B cell (primary cell): ENCODE data around the gene LOC101059915.
"Not testable (repeated sequence)": the region's sequence is repeated elsewhere in the genome, so short reads cannot be mapped to it uniquely, and the experiment has no call there.

Experiments
- ATAC-seq: fragments of 200-7000 bp; cut with Tn5 transposase; one replicate; pipeline ENCODE4 v1.10.0; 2021; ENCODE audit warnings: low read depth, mild to moderate bottlenecking, moderate number of reproducible peaks, moderate library complexity
- CTCF ChIA-PET: fragments of 350-600 bp; sonication (Branson Sonifier 250); formaldehyde crosslinking; loops from one replicate; lab custom pipeline; 2021; ENCODE audit warnings: antibody characterized with exemption, inconsistent platforms; lab: Charles Lee
- POLR2A ChIA-PET: fragments of 350-600 bp; sonication (Branson Sonifier 250); formaldehyde crosslinking; loops from one replicate; lab custom pipeline; 2021; ENCODE audit warnings: antibody characterized with exemption; lab: Charles Lee
- DNase-seq: peaks from one replicate; pipeline ENCODE4 v3.0.0; 2013
- H2AFZ ChIP-seq: 2 replicates; pipeline ENCODE4 v1.6.1; 2012; ENCODE audit warnings: mild to moderate bottlenecking, low read depth, low read length; ENCODE audit not compliant: insufficient read depth, poor library complexity, severe bottlenecking
- H3K27ac ChIP-seq, 2 donors: 1 replicate in 1 of 2; 2 replicates in 1 of 2; pipeline ENCODE4 v1.5.1; 2012 to 2013; ENCODE audit warnings: low read length in 2 of 2, mild to moderate bottlenecking in 2 of 2, moderate library complexity in 1 of 2
- H3K27me3 ChIP-seq, 4 experiments: fragments of 200-600 bp in 1 of 4; sonication (generic) in 1 of 4; replicated peaks in 1 of 4; 1 replicate in 2 of 4; 2 replicates in 2 of 4; pipeline versions ENCODE4 v1.6.1 to v1.7.0; 2013 to 2016; ENCODE audit warnings: low read length in 3 of 4, mild to moderate bottlenecking in 2 of 4, mixed read lengths in 1 of 4, moderate library complexity in 1 of 4; ENCODE audit not compliant: insufficient read depth in 4 of 4, control insufficient read depth in 3 of 4; ENCODE audit errors: control extremely low read depth in 1 of 4
- H3K36me3 ChIP-seq, 2 experiments: replicated peaks in 1 of 2; 1 replicate in 1 of 2; 2 replicates in 1 of 2; pipeline versions ENCODE4 v1.6.1 to v1.7.1; 2013; ENCODE audit warnings: low read length in 1 of 2; ENCODE audit not compliant: insufficient read depth in 2 of 2, control insufficient read depth in 1 of 2; ENCODE audit errors: control extremely low read depth in 1 of 2, extremely low read depth in 1 of 2
- H3K4me1 ChIP-seq, 2 donors: fragments of 200-600 bp in 1 of 2; sonication (generic) in 1 of 2; 1 replicate in 1 of 2; 2 replicates in 1 of 2; pipeline versions ENCODE4 v1.5.1 to v1.6.1; 2013 to 2017; ENCODE audit warnings: low read length in 2 of 2; ENCODE audit not compliant: control insufficient read depth in 2 of 2, insufficient read depth in 2 of 2
- H3K4me2 ChIP-seq: replicated peaks from 2 replicates; pipeline ENCODE3; 2012; ENCODE audit warnings: mild to moderate bottlenecking, low read depth, low read length; ENCODE audit not compliant: poor library complexity, severe bottlenecking
- H3K4me3 ChIP-seq, 5 experiments: fragments of 200-600 bp in 1 of 5; sonication (generic) in 1 of 5; 1 replicate in 3 of 5; 2 replicates in 2 of 5; pipeline versions ENCODE4 v1.5.1 to v1.7.0; 2011 to 2016; ENCODE audit warnings: low read length in 4 of 5, mild to moderate bottlenecking in 4 of 5, low read depth in 2 of 5, control low read depth in 1 of 5, moderate library complexity in 1 of 5; ENCODE audit not compliant: insufficient read depth in 1 of 5; ENCODE audit errors: control extremely low read depth in 1 of 5, extremely low read depth in 1 of 5
- H3K79me2 ChIP-seq: fragments of 200-600 bp; sonication (generic); one replicate; pipeline ENCODE4 v1.6.0; 2016; ENCODE audit warnings: low read length; ENCODE audit not compliant: control insufficient read depth, insufficient read depth
- H3K9ac ChIP-seq: fragments of 200-600 bp; sonication (generic); 2 replicates; pipeline ENCODE4 v1.6.1; 2017; ENCODE audit warnings: mild to moderate bottlenecking, low read length, moderate library complexity
- H3K9me3 ChIP-seq, 3 donors: one replicate each; pipeline versions ENCODE4 v1.6.1 to v1.7.1; 2013; ENCODE audit warnings: low read length in 2 of 3; ENCODE audit not compliant: control insufficient read depth in 2 of 3, insufficient read depth in 1 of 3; ENCODE audit errors: control extremely low read depth in 1 of 3
- H4K20me1 ChIP-seq: 2 replicates; pipeline ENCODE4 v1.6.0; 2012; ENCODE audit warnings: mild to moderate bottlenecking, low read length; ENCODE audit not compliant: insufficient read depth, control insufficient read depth, poor library complexity, severe bottlenecking
- H3K27ac Mint-ChIP-seq: one replicate; pipeline ENCODE4 v1.8.0; 2021; ENCODE audit warnings: mixed read lengths
- H3K27me3 Mint-ChIP-seq: one replicate; pipeline ENCODE4 v1.8.0; 2021; ENCODE audit warnings: mixed read lengths
- H3K4me1 Mint-ChIP-seq: one replicate; pipeline ENCODE4 v1.8.0; 2021; ENCODE audit warnings: mixed read lengths
- H3K4me3 Mint-ChIP-seq: one replicate; pipeline ENCODE4 v1.8.0; 2021; ENCODE audit warnings: mixed read lengths
- H3K9me3 Mint-ChIP-seq: one replicate; pipeline ENCODE4 v1.8.0; 2022; ENCODE audit warnings: mixed read lengths; ENCODE audit not compliant: insufficient read depth
- CTCF ChIP-seq: fragments of 200-600 bp; IDR thresholded peaks from one replicate; pipeline ENCODE4 v1.8.0; 2022; ENCODE audit warnings: antibody characterized with exemption, mild to moderate bottlenecking
- EZH2 ChIP-seq: IDR thresholded peaks from 2 replicates; pipeline ENCODE4 v1.6.1; 2012; ENCODE audit warnings: borderline replicate concordance, low read depth, mild to moderate bottlenecking, moderate library complexity, low read length; ENCODE audit not compliant: insufficient read depth, poor library complexity, severe bottlenecking
- WGBS: methylation state at CpG from one replicate; pipeline ENCODE4 v1.1.5; 2013; ENCODE audit warnings: missing lambda C conversion rate; ENCODE audit not compliant: insufficient coverage; 5-methylcytosine and 5-hydroxymethylcytosine counted together
- intact Hi-C: fragments of 100-400 bp; cut with micrococcal nuclease; formaldehyde crosslinking; loops from one replicate; pipeline ENCODE4 v1.10.0; 2022

The LOC101059915 gene

GRCh38 chrX:71671043-71671780 is 3.9 kb downstream of the LOC101059915 start:
- no peak overlapping the region for H3K27ac ChIP-seq
- no peaks in the 10 kb centered on the region for H3K9me3 ChIP-seq
- POLR2A ChIA-PET: no interaction called here
- no peak for TF ChIP-seq EZH2
- no peak for TF ChIP-seq CTCF
- no peak for ATAC-seq
- H3K4me1 ChIP-seq: no peaks in the 10 kb centered on the region
- Mint-ChIP-seq H3K9me3 (no peaks in the 10 kb centered on the region), H3K27ac (no peak overlapping the region), H3K4me3 (no peak overlapping the region), H3K27me3 (peaks cover 18% of the 10 kb centered on the region), H3K4me1 (no peaks in the 10 kb centered on the region)
- no peak overlapping the region for H3K9ac ChIP-seq
- H2AFZ ChIP-seq: no peak overlapping the region
- no peak for DNase-seq
- H3K4me2 ChIP-seq: no peak overlapping the region
- H3K79me2 ChIP-seq: no peaks in the 10 kb centered on the region
- no peaks in the 10 kb centered on the region for H3K36me3 ChIP-seq
- intact Hi-C loops: no loop called here
- no peaks in the 10 kb centered on the region for H4K20me1 ChIP-seq
- CTCF ChIA-PET: no interaction called here
- whole genome bisulfite sequencing: 0% methylated on average over 2 of the region's 12 CpGs
- H3K4me3 ChIP-seq: no peak overlapping the region
- no peaks in the 10 kb centered on the region for H3K27me3 ChIP-seq

GRCh38 chrX:71671938-71672337 is 4.6 kb downstream of the LOC101059915 start:
- ChIA-PET CTCF (no interaction called here), POLR2A (no interaction called here)
- Histone ChIP-seq H3K4me3 (no peak overlapping the region), H3K36me3 (no peaks in the 10 kb centered on the region), H2AFZ (no peak overlapping the region), H3K9ac (no peak overlapping the region), H3K9me3 (no peaks in the 10 kb centered on the region), H3K79me2 (no peaks in the 10 kb centered on the region), H3K27ac (no peak overlapping the region), H3K27me3 (no peaks in the 10 kb centered on the region), H3K4me1 (no peaks in the 10 kb centered on the region), H3K4me2 (no peak overlapping the region), H4K20me1 (no peaks in the 10 kb centered on the region)
- WGBS: 95% methylated on average over 4 of the region's 11 CpGs
- no peaks in the 10 kb centered on the region for H3K4me1 Mint-ChIP-seq
- TF ChIP-seq CTCF (no peak), EZH2 (no peak)
- ATAC-seq (no peak), DNase-seq (no peak)
- no peaks in the 10 kb centered on the region for H3K9me3 Mint-ChIP-seq
- peaks cover 18% of the 10 kb centered on the region for H3K27me3 Mint-ChIP-seq
- H3K4me3 Mint-ChIP-seq: no peak overlapping the region
- intact Hi-C loops: no loop called here
- H3K27ac Mint-ChIP-seq: no peak overlapping the region

GRCh38 chrX:71675636-71676035 is 8.3 kb downstream of the LOC101059915 start:
- WGBS: 98% methylated on average over 13 of the region's 23 CpGs
- H3K9ac ChIP-seq, H3K4me1 Mint-ChIP-seq, H3K9me3 Mint-ChIP-seq, POLR2A ChIA-PET, H3K27ac ChIP-seq, H3K27me3 ChIP-seq, H3K4me1 ChIP-seq, H3K9me3 ChIP-seq, H3K4me2 ChIP-seq, H4K20me1 ChIP-seq, H3K4me3 ChIP-seq, ATAC-seq, CTCF ChIA-PET, H3K27ac Mint-ChIP-seq, H3K36me3 ChIP-seq, H2AFZ ChIP-seq, H3K79me2 ChIP-seq, intact Hi-C loops, DNase-seq, H3K4me3 Mint-ChIP-seq: not testable (repeated sequence)
- H3K27me3 Mint-ChIP-seq: peaks cover 18% of the 10 kb centered on the region
